PC-3 (cell line): ENCODE data around the gene DDX24. TPM values are rescaled to one million over a fixed set of nuclear protein-coding genes. Genes with fewer than 3 reads are reported as not detected.

Experiments used
- ATAC-seq: fragments of 200-7000 bp; cut with Tn5 transposase; 2 replicates; pipeline ENCODE4 v1.9.1; 2020; ENCODE audit warnings: mild to moderate bottlenecking, moderate library complexity
- BruUV-seq: library from RNA; stranded (reverse); fragments of 400-500 nt; replicated peaks from 2 replicates; lab custom pipeline; 2021; lab: Mats Ljungman, UMichigan
- CTCF ChIA-PET: fragments of 300-600 bp; sonication (Branson Sonifier 250); formaldehyde crosslinking; loops from one replicate; lab custom pipeline; 2022; ENCODE audit warnings: antibody characterized with exemption; lab: Charles Lee
- POLR2A ChIA-PET: fragments of 300-600 bp; sonication (Branson Sonifier 250); formaldehyde crosslinking; loops from one replicate; lab custom pipeline; 2022; ENCODE audit warnings: antibody characterized with exemption; ENCODE audit not compliant: unreplicated experiment; lab: Charles Lee
- DNase-seq: peaks from one replicate; pipeline ENCODE4 v3.0.0-alpha.2; 2015
- H2AFZ ChIP-seq: fragments of 300-600 bp; sonication (generic); 2 replicates; pipeline ENCODE4 v1.6.0; 2016; ENCODE audit warnings: antibody characterized with exemption, low read length
- H3F3A ChIP-seq: fragments of 300-600 bp; sonication (generic); one replicate; pipeline ENCODE4 v1.6.0; 2017; ENCODE audit warnings: antibody characterized with exemption, low read length, control low read depth, mild to moderate bottlenecking; ENCODE audit not compliant: unreplicated experiment
- H3K27ac ChIP-seq: fragments of 300-600 bp; sonication (generic); 2 replicates; pipeline ENCODE4 v1.5.1; 2016; ENCODE audit warnings: mild to moderate bottlenecking, low read length
- H3K27me3 ChIP-seq: fragments of 300-600 bp; sonication (generic); 2 replicates; pipeline ENCODE4 v1.6.1; 2016; ENCODE audit warnings: low read length, mixed read lengths
- H3K36me3 ChIP-seq: fragments of 300-600 bp; sonication (generic); 2 replicates; pipeline ENCODE4 v1.6.1; 2016; ENCODE audit warnings: low read depth, mixed run types, low read length, mixed read lengths
- H3K4me1 ChIP-seq: fragments of 300-600 bp; sonication (generic); 2 replicates; pipeline ENCODE4 v1.5.1; 2016; ENCODE audit warnings: low read length; ENCODE audit not compliant: insufficient read depth
- H3K4me2 ChIP-seq: fragments of 300-600 bp; sonication (generic); 2 replicates; pipeline ENCODE4 v1.6.0; 2016; ENCODE audit warnings: low read length
- H3K4me3 ChIP-seq: fragments of 300-600 bp; sonication (generic); 2 replicates; pipeline ENCODE4 v1.5.1; 2016; ENCODE audit warnings: mild to moderate bottlenecking, low read length, mixed read lengths
- H3K79me2 ChIP-seq: fragments of 300-600 bp; sonication (generic); 2 replicates; pipeline ENCODE4 v1.6.1; 2017; ENCODE audit warnings: low read length, mixed read lengths
- H3K9ac ChIP-seq: fragments of 300-600 bp; sonication (generic); 2 replicates; pipeline ENCODE4 v1.6.0; 2016; ENCODE audit warnings: mild to moderate bottlenecking, low read length
- H3K9me2 ChIP-seq: fragments of 300-600 bp; sonication (generic); replicated peaks from 2 replicates; pipeline ENCODE4 v1.6.1; 2016; ENCODE audit warnings: mixed run types, low read length, mixed read lengths
- H3K9me3 ChIP-seq: fragments of 300-600 bp; sonication (generic); 2 replicates; pipeline ENCODE4 v1.6.1; 2016; ENCODE audit warnings: low read length, mixed read lengths
- H4K20me1 ChIP-seq: fragments of 300-600 bp; sonication (generic); 2 replicates; pipeline ENCODE4 v1.6.1; 2016; ENCODE audit warnings: low read length, mixed read lengths
- CTCF ChIP-seq: fragments of 300-600 bp; sonication (generic); conservative IDR thresholded peaks from 2 replicates; pipeline ENCODE4 v1.5.1; 2017; ENCODE audit warnings: antibody characterized with exemption, low read depth, mild to moderate bottlenecking, low read length
- EZH2 ChIP-seq: fragments of 300-600 bp; sonication (generic); IDR thresholded peaks from one replicate; pipeline ENCODE4 v1.6.1; 2017; ENCODE audit warnings: antibody characterized with exemption, mild to moderate bottlenecking, low read length; ENCODE audit not compliant: unreplicated experiment
- EZH2phosphoT487 ChIP-seq: fragments of 300-600 bp; sonication (generic); IDR thresholded peaks from 2 replicates; pipeline ENCODE4 v1.6.1; 2018; ENCODE audit warnings: mild to moderate bottlenecking, antibody characterized with exemption, low read length, borderline replicate concordance
- intact Hi-C: fragments of 100-400 bp; cut with micrococcal nuclease; formaldehyde crosslinking; loops from 2 replicates; pipeline ENCODE4 v1.9.0; 2023
- total RNA-seq: library from RNA; depleted of rRNA; stranded (reverse); fragments of >200 nt; gene quantifications from 2 replicates; pipeline ENCODE4 v1.2.3, GENCODE V29; 2014

The DDX24 gene
- total RNA-seq, 1 experiment from 2014 or later: 120 TPM

GRCh38 chr14:94036313-94037167 lies 44.5 kb downstream of the DDX24 start:
- ChIA-PET POLR2A (no interaction called here), CTCF (interaction anchor here (0.6 to 2.7 kb wide), 7 partner anchors 8 to 104 kb away, joined by 4 to 44 read pairs (median 6); partner anchors contain the start of genes DDX24 and IFI27L1)
- DNase-seq (peak; percentile 82), ATAC-seq (peak; percentile 92)
- no peaks in the 10 kb centered on the region for H4K20me1 ChIP-seq
- H3K36me3 ChIP-seq: no peaks in the 10 kb centered on the region; the same call in 1 of the 2 replicates
- no peak overlapping the region for H3K4me3 ChIP-seq
- H3F3A ChIP-seq: no peaks in the 10 kb centered on the region
- H2AFZ ChIP-seq: no peak overlapping the region
- no peaks in the 10 kb centered on the region for H3K9me3 ChIP-seq
- H3K27me3 ChIP-seq: no peaks in the 10 kb centered on the region
- H3K4me1 ChIP-seq: peaks cover 9% of the 10 kb centered on the region
- intact Hi-C loops: loop anchor here (1.0 kb wide), 1 partner anchor 100 kb away; no protein-coding TSS in a partner anchor
- H3K27ac ChIP-seq: no peak overlapping the region
- H3K9me2 ChIP-seq: no peaks in the 10 kb centered on the region
- H3K79me2 ChIP-seq: no peaks in the 10 kb centered on the region
- H3K4me2 ChIP-seq: no peak overlapping the region
- no TSS peak for BruUV-seq
- peak; percentile 83 for TF ChIP-seq CTCF
- TF ChIP-seq EZH2phosphoT487: no peak
- H3K9ac ChIP-seq: no peak overlapping the region

- Histone ChIP-seq H2AFZ (no peak overlapping the region), H3K27me3 (no peaks in the 10 kb centered on the region), H3K4me1 (peaks cover 13% of the 10 kb centered on the region), H4K20me1 (no peaks in the 10 kb centered on the region), H3K9ac (no peak overlapping the region), H3K9me3 (no peaks in the 10 kb centered on the region), H3K27ac (no peak overlapping the region), H3K79me2 (peaks cover 6% of the 10 kb centered on the region; the same call in 1 of the 2 replicates), H3K9me2 (no peaks in the 10 kb centered on the region), H3K4me3 (no peak overlapping the region), H3K36me3 (no peaks in the 10 kb centered on the region; the same call in 1 of the 2 replicates), H3K4me2 (no peak overlapping the region), H3F3A (no peaks in the 10 kb centered on the region)
- TF ChIP-seq CTCF: no peak
- no peak for TF ChIP-seq EZH2phosphoT487
- no peak for TF ChIP-seq EZH2
- intact Hi-C loops: no loop called here
- POLR2A ChIA-PET: interaction anchor here (0.6 kb wide), 1 partner anchor 76 kb away, joined by 4 read pairs; no protein-coding TSS in a partner anchor
- CTCF ChIA-PET: interaction anchor here (0.6 kb wide), 1 partner anchor 260 kb away, joined by 3 read pairs; no protein-coding TSS in a partner anchor
- ATAC-seq (no peak), DNase-seq (no peak)
- BruUV-seq: no TSS peak
These were observed 46.1 kb downstream of the DDX24 start for GRCh38 chr14:94034886-94035285.
